Hepatocyte (in vitro differentiated cells): ENCODE results near the gene IGF2BP3. TPM values are rescaled to one million over a fixed set of nuclear protein-coding genes. Genes with fewer than 3 reads are reported as not detected.

Experiments
- DNase-seq: peaks from one replicate; pipeline ENCODE4 v3.0.0-alpha.2; 2016; ENCODE audit warnings: low spot score
- H2AFZ ChIP-seq: fragments of 200-600 bp; sonication (generic); 2 replicates; pipeline ENCODE4 v1.6.0; 2016; ENCODE audit warnings: antibody characterized with exemption, mild to moderate bottlenecking
- H3K27ac ChIP-seq: fragments of 200-600 bp; sonication (generic); 2 replicates; pipeline ENCODE4 v1.5.1; 2016; ENCODE audit warnings: mild to moderate bottlenecking
- H3K27me3 ChIP-seq: fragments of 200-600 bp; sonication (generic); 2 replicates; pipeline ENCODE4 v1.6.1; 2016
- H3K36me3 ChIP-seq: fragments of 200-600 bp; sonication (generic); replicated peaks from 2 replicates; pipeline ENCODE4 v1.5.1; 2016; ENCODE audit warnings: low read depth; ENCODE audit not compliant: insufficient read depth
- H3K4me1 ChIP-seq: fragments of 200-600 bp; sonication (generic); 2 replicates; pipeline ENCODE4 v1.5.1; 2016; ENCODE audit warnings: mild to moderate bottlenecking, moderate library complexity; ENCODE audit not compliant: insufficient read depth
- H3K4me2 ChIP-seq: fragments of 200-600 bp; sonication (generic); 2 replicates; pipeline ENCODE4 v1.6.0; 2016
- H3K4me3 ChIP-seq: fragments of 200-600 bp; sonication (generic); 2 replicates; pipeline ENCODE4 v1.5.1; 2016; ENCODE audit warnings: mild to moderate bottlenecking
- H3K79me2 ChIP-seq: fragments of 200-600 bp; sonication (generic); 2 replicates; pipeline ENCODE4 v1.6.0; 2017; ENCODE audit warnings: mild to moderate bottlenecking
- H3K9me2 ChIP-seq: fragments of 200-600 bp; sonication (generic); replicated peaks from 2 replicates; pipeline ENCODE4 v1.6.0; 2017; ENCODE audit warnings: mild to moderate bottlenecking; ENCODE audit not compliant: insufficient read depth
- H3K9me3 ChIP-seq: fragments of 200-600 bp; sonication (generic); 2 replicates; pipeline ENCODE4 v1.5.1; 2016; ENCODE audit warnings: low read depth, mild to moderate bottlenecking
- H4K20me1 ChIP-seq: fragments of 200-600 bp; sonication (generic); 2 replicates; pipeline ENCODE4 v1.6.0; 2016; ENCODE audit warnings: mild to moderate bottlenecking; ENCODE audit not compliant: insufficient read depth, poor library complexity, severe bottlenecking
- EZH2 ChIP-seq: fragments of 200-600 bp; sonication (generic); IDR thresholded peaks from 2 replicates; pipeline ENCODE4 v1.6.1; 2016; ENCODE audit warnings: antibody characterized with exemption, mild to moderate bottlenecking, borderline replicate concordance
- EZH2phosphoT487 ChIP-seq: fragments of 200-600 bp; sonication (generic); IDR thresholded peaks from one replicate; pipeline ENCODE4 v1.6.1; 2018; ENCODE audit warnings: antibody characterized with exemption, mild to moderate bottlenecking, low read depth, moderate library complexity; ENCODE audit not compliant: unreplicated experiment, severe bottlenecking
- WGBS: methylation state at CpG from one replicate; pipeline ENCODE4 v1.1.6; 2016; ENCODE audit warnings: low lambda C conversion rate; ENCODE audit errors: missing lambda C conversion rate; 5-methylcytosine and 5-hydroxymethylcytosine counted together
- polyA plus RNA-seq: library from polyadenylated mRNA; unstranded; fragments of >200 nt; fragmentation: Nextera tagmentation; extraction: Ambion mirVana; gene quantifications from 2 replicates; pipeline ENCODE4 v1.2.1, GENCODE V29; 2016
- total RNA-seq: library from RNA; depleted of rRNA; stranded (reverse); fragments of >200 nt; gene quantifications from 2 replicates; pipeline ENCODE4 v1.2.3, GENCODE V29; 2014
- TF ChIP-seq, protein P1 (sequence below): fragments of 200-600 bp; sonication (generic); IDR thresholded peaks from 2 replicates; pipeline ENCODE4 v1.5.1; 2016; ENCODE audit warnings: antibody characterized with exemption, mild to moderate bottlenecking; ENCODE audit not compliant: poor library complexity

IGF2BP3 gene
- total and polyA plus RNA-seq, 2 experiments from 2014 or later: 28.9 to 73.1 TPM

DNA sequence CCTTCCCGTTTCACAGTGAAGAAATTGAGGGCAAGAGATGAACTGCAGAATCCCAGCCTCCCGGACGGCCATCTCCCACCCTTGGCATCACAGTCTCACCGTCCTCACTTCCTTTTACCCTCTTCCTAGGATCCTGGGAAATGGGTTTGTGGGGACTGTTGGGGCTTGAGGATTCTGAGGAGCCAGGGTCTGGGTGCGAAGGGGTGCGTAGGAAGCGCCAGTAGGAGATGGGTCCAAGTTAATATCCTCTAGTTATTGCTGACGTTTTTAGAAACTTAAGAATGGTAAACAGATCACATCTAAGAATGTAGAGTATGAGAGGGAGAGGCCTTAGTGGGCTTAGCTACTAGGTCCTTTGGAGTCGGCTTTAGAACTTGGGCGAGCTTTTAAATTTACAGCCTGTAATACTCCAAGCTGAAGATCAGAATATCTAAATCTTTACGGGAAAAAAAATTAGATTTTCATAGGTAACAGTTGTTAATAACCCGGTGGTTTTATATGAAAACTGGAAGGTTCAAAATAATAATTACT is 170.5 kb downstream of the IGF2BP3 start:
- TF ChIP-seq, protein P1, sequence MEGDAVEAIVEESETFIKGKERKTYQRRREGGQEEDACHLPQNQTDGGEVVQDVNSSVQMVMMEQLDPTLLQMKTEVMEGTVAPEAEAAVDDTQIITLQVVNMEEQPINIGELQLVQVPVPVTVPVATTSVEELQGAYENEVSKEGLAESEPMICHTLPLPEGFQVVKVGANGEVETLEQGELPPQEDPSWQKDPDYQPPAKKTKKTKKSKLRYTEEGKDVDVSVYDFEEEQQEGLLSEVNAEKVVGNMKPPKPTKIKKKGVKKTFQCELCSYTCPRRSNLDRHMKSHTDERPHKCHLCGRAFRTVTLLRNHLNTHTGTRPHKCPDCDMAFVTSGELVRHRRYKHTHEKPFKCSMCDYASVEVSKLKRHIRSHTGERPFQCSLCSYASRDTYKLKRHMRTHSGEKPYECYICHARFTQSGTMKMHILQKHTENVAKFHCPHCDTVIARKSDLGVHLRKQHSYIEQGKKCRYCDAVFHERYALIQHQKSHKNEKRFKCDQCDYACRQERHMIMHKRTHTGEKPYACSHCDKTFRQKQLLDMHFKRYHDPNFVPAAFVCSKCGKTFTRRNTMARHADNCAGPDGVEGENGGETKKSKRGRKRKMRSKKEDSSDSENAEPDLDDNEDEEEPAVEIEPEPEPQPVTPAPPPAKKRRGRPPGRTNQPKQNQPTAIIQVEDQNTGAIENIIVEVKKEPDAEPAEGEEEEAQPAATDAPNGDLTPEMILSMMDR: no peak
- TF ChIP-seq EZH2phosphoT487 (no peak), EZH2 (no peak)
- no peaks in the 10 kb centered on the region for H3K36me3 ChIP-seq
- peak overlapping the region; percentile 61 for H2AFZ ChIP-seq
- no peaks in the 10 kb centered on the region for H3K9me3 ChIP-seq
- no peak for DNase-seq
- peak overlapping the region; percentile 83 for H3K4me3 ChIP-seq
- WGBS: 13% methylated on average over 12 of the region's 12 CpGs
- H3K4me1 ChIP-seq: peaks cover 17% of the 10 kb centered on the region
- peaks cover 55% of the 10 kb centered on the region for H3K79me2 ChIP-seq
- no peaks in the 10 kb centered on the region for H3K9me2 ChIP-seq
- no peaks in the 10 kb centered on the region for H4K20me1 ChIP-seq
- no peaks in the 10 kb centered on the region for H3K27me3 ChIP-seq
- H3K27ac ChIP-seq: peak overlapping the region; percentile 82
- peak overlapping the region; percentile 85 for H3K4me2 ChIP-seq

DNA sequence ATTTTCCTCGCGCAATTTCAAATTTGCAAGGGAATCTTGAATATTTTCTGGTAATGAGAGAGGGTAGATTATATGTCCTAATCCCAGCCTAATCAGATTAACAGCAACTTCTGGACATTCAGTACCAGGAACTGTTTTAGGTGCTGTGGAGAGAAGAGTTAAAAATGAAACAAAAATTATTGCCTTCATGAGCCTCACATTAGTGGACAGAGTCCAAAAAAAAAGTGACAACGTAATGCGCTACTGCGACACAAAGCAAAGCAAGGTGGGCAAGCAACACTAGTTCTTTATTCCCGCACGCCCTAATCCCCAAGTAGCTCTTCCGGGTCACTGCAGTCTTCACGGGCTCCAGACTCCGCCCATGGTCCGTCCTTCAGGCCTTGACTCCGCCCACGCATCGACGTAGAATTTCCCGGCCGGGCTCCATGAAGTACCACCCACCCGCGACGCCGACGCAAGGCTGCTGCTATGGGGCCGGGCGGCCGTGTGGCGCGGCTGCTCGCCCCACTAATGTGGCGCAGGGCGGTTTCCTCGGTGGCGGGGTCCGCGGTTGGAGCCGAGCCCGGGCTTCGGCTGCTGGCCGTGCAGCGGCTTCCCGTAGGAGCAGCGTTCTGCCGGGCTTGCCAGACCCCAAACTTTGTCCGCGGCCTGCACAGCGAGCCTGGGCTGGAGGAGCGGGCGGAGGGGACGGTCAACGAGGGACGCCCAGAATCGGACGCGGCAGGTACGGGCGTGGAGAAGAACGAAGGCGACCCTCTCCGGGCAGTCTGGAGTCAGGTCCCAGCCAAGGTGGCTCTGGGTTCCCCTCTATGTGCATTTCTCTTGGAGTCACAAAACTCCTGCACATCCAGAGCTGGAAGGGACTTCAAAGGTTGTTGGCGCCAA is 171.2 kb downstream of the IGF2BP3 start, which contains the start of gene MALSU1:
TSS of gene MALSU1 (plus strand) at position 455 of the 885 bp plus-strand sequence. CDS start at position 469, 14 bp downstream.
- H3K9me3 ChIP-seq: no peaks in the 10 kb centered on the region
- DNase-seq: peak; percentile 100
- H3K27ac ChIP-seq: peak within 1 kb of the TSS; percentile 87
- TF ChIP-seq, protein P1: no peak
- TF ChIP-seq EZH2phosphoT487 (no peak), EZH2 (no peak)
- H3K4me2 ChIP-seq: peak within 1 kb of the TSS; percentile 85
- H3K4me1 ChIP-seq: peaks cover 17% of the 10 kb centered on the region
- H4K20me1 ChIP-seq: no peaks in the 10 kb centered on the region
- 4% methylated on average over 59 of the region's 59 CpGs for WGBS
- no peaks in the 10 kb centered on the region for H3K27me3 ChIP-seq
- peaks cover 47% of the 10 kb centered on the region for H3K79me2 ChIP-seq
- H3K36me3 ChIP-seq: no peaks in the 10 kb centered on the region
- H3K9me2 ChIP-seq: no peaks in the 10 kb centered on the region
- peak within 1 kb of the TSS; percentile 83 for H3K4me3 ChIP-seq
- peak within 1 kb of the TSS; percentile 90 for H2AFZ ChIP-seq

DNA sequence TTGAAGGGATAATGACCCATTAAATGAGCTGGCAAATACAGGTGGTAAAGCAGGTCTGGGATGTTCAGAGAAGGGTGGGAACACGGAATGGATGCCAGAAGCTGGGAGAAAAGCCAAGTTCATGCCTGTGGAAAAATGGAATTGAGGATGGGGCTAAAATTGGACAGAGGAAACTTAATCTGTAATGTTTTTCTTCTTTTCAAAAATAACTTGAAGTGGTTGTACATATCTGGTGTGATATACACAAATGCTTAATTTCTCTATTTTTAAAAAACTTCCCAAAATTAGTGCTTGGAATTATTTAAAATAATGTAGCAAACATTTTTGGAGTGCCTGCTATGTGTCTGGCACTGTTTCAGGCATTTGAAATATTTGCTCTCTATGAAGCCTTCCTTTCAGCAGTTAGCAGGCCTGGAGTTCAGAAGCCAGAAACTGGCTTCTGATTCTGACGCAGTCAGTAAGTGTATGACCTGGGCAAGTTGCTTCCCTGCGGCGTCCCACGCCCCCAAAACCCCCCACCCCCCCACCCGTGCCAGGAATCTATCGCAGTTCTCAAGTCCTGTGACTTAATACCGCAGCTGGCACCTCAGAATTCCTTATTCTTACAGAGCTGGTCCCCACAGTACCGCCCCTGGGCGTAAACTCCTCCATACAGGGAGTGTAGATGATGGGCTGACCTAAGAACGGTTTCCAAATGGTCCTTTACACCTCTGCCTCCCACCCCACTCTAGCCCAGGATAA is 172.0 kb downstream of the IGF2BP3 start:
- 91% methylated on average over 10 of the region's 11 CpGs for WGBS
- Histone ChIP-seq H3K9me2 (no peaks in the 10 kb centered on the region), H3K9me3 (no peaks in the 10 kb centered on the region), H3K4me3 (peak overlapping the region; percentile 3), H2AFZ (peak overlapping the region; percentile 90), H3K27ac (peak overlapping the region; percentile 87), H4K20me1 (no peaks in the 10 kb centered on the region), H3K4me1 (peaks cover 17% of the 10 kb centered on the region), H3K36me3 (no peaks in the 10 kb centered on the region), H3K4me2 (peak overlapping the region; percentile 74), H3K79me2 (peaks cover 39% of the 10 kb centered on the region), H3K27me3 (no peaks in the 10 kb centered on the region)
- no peak for DNase-seq
- TF ChIP-seq, protein P1: no peak
- TF ChIP-seq EZH2phosphoT487 (no peak), EZH2 (no peak)
